ENCODE results near the gene ROCK2. TPM values are rescaled to one million over a fixed set of nuclear protein-coding genes. Genes with fewer than 3 reads are reported as not detected.
A peak's percentile ranks its signal among the peaks of the same experiment; 100 is the strongest.

The ROCK2 gene
- total RNA-seq, 1 donor from 2014 or later = 50.7 TPM

DNA sequence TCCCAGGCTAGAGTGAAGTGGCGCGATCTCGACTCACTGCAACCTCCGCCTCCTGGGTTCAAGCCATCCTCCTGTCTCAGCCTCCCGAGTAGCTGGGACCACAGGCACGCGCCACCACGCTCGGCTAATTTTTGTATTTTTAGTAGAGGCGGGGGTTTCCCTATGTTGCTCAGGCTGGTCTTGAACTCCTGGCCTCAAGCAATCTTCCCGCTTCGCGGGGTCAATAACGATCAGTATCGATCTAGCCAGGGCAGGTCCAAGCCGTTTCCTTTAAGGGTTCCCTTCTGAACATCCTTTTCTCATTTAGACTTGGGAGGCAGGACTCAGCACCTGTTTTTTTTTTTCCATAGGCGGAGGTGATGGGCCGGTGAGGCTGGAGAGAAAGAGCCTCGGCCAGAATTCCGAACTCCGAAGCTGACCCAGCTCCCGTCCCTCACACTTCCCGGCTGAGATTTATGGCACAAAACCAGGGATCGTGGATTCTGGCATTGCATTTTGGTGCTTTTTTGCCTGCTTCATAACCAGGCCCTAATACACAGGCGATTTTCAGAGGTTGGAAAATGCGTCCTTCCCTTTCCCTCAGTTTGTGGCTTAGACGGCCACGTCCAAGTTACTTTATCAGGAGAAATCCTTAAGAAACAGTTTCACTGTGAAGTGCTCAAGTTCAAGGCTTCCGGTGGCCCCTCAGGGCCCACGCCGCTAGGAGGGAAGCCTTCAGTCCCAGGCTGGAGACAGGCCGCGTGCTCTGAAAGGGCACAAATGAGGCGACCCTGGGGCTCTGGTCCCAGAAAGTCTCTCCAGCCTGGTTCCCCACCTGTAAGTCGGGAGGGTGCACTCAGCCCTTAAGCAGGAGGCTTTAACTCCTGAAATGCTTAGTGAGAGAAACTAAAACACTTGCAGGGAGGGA is 190.2 kb downstream of the ROCK2 start:
- peak; percentile 3 for DNase-seq (ENCODE audit: low read depth)

DNA sequence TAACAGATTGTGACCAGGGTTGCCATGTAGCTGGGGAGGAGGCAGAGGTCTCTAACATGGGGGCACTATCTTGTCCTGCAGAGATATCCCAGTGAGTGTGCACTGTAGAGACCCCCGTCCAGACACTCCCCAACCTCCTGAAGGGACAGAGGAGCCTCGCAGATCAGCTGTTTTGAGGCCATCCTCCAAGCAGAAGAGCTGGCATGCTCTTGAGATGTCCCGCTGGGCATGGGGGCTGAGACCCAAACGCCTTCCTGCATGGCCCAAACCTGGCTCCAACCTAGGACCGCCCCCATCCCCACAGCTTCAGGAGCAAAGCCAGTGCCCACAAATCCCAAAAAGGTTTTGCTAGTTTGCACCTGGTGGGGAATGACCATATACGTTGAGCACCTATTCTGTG is 191.8 kb downstream of the ROCK2 start:
- no peak for DNase-seq (ENCODE audit: low read depth)

GRCh38 chr2:11147263-11147662 is 197.2 kb downstream of the ROCK2 start:
- DNase-seq (ENCODE audit: low read depth) = no peak

DNA sequence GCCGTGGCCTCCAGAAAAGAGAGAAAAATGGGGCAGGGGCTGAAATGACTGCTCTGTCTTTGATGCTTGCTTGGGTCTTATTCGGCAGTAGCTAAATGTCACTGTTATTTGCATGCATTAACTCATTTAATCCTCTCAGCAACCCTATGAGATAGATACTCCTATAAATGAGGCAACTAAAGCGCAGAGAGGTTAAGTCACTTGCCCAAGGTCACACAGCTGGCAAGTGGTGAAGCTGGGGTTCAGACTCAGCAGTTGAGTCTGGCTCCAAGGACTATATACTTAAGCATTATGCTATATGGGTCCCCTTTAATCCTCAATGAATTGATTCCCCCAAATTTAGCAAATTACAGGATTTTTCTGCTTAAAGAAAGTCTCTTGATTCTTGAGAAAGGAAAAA is 198.4 kb downstream of the ROCK2 start:
- no peak for DNase-seq (ENCODE audit: low read depth)

DNA sequence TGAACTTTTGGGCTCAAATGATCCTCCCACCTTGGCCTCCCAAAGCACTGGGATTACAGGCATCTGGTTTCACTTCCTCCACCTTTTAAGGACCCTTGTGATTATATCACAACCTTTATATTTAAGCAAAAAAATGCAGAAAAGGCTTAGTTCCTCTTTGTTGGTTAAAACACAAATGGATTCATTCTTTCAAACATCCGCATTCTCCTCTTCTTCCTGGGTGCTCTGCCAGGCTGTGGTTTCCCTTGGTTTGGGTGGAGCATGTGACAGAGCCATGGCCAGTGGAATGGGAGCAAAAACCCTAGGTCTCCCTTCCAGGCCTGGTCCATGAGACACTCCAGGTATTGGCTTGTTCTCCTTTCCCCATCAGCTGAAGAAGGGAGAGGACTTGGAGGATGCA is 199.1 kb downstream of the ROCK2 start:
- no peak for DNase-seq (ENCODE audit: low read depth)

DNA sequence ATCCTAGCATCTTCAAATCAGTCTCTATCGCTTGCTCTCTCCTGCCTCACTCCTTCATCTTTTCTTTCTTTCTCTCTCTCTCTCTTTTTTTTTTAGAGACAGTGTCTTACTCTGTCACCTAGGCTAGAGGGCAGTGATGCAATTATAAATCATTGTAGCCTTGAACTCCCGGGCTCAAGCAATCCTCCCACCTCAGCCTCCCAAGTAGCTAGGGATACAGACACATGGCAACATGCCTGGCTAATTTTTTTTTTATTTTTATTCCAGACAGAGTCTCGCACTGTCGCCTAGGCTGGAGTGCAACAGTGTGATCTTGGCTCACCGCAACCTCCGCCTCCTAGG is 199.7 kb downstream of the ROCK2 start:
- DNase-seq (ENCODE audit: low read depth) = no peak

DNA sequence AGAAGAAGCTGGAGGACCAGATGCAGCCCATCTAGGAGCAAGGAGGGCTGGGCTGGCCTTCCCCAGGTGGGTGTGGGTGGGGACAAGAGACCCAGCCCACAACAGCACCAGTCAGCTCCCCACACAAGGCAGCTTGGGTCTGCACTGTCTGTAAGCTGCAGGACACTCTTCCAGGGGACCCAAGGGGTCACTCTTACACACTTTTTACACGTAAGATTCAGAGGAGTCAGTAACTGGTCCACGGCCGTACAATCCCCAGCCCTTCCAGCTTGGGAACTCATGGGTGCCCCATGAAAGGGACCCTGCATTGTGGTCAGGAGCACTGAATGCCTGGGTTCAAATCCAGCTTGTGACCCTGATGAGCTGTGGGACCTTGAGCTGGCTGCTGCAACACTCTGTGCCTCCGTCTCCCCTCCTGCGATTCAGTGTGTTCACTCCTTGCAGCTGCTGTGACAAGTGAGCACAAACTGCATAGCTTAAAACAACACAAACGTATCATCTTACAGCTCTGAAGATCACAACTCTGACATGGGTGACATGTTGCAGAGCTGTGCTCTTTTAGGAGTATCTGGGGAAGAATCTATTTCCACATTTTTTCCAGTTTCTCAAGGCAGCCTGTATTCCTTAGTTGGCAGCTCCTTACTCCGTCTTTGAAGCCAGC is 200.2 kb downstream of the ROCK2 start:
- DNase-seq (ENCODE audit: low read depth) = no peak

GRCh38 chr2:11142987-11143386 is 201.4 kb downstream of the ROCK2 start:
- no peak for DNase-seq (ENCODE audit: low read depth)

DNA sequence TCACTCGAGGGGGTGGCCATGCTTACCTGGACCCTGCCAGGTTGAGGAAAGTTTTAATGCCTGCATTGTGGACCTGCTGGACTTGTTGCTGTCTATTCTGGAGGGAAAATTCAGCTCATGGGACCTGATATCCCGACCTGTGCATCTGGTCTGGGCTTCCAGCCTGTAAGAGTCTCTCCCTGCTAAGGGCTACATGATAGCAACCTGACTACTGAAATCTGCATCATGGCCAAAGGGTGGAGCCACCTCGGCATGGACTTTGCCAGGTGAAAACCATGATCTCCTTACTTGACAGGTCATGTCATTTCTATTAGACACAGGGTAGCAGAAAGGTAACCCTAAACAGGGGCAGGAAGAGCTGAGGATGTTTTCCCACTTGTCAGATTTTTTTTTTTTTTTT is 202.1 kb downstream of the ROCK2 start:
- no peak for DNase-seq (ENCODE audit: low read depth)

- DNase-seq (ENCODE audit: low read depth) = no peak
Measured at GRCh38 chr2:11141319-11141718, 203.1 kb downstream of the ROCK2 start.

- no peak for DNase-seq (ENCODE audit: low read depth)
Measured at GRCh38 chr2:11140492-11140891, 203.9 kb downstream of the ROCK2 start.

- no peak for DNase-seq (ENCODE audit: low read depth)
Measured at GRCh38 chr2:11134349-11134748, 210.1 kb downstream of the ROCK2 start.

GRCh38 chr2:11133936-11134320 is 210.5 kb downstream of the ROCK2 start:
- no peak for DNase-seq (ENCODE audit: low read depth)

DNA sequence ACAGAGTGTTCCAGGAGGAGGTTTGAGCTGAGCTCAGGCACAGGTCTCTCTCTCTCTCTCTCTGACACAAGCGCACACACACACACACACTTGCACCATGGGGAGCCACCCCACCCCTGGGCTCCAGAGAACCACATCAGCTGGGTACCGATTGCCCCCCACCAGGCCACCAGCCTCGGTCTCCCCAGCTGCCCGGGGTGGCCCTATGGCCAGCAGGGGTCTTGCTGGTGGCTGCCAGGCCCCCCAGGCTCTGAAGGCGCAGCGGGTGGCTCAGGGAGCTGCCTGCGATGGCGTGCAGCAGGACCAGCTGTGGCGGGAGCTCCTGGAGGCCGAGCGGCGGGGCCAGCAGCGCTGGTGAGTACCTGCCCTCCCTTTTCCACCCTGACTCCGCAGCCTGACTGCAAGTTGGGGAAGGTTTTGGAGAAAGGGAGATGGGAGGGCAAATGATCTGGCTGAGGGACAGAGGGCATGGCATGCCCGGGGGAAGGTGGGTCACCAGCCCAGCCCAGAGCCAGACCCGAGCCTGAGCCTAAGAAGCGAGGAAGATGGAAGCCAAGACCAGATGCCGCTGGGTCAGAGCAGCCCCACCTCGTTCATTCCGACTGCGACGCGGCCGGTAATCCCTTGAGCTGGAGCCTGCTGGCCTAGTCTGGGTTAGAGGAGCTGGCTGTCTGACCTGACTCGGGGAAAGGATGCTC is 211.0 kb downstream of the ROCK2 start:
- DNase-seq (ENCODE audit: low read depth) = no peak

DNA sequence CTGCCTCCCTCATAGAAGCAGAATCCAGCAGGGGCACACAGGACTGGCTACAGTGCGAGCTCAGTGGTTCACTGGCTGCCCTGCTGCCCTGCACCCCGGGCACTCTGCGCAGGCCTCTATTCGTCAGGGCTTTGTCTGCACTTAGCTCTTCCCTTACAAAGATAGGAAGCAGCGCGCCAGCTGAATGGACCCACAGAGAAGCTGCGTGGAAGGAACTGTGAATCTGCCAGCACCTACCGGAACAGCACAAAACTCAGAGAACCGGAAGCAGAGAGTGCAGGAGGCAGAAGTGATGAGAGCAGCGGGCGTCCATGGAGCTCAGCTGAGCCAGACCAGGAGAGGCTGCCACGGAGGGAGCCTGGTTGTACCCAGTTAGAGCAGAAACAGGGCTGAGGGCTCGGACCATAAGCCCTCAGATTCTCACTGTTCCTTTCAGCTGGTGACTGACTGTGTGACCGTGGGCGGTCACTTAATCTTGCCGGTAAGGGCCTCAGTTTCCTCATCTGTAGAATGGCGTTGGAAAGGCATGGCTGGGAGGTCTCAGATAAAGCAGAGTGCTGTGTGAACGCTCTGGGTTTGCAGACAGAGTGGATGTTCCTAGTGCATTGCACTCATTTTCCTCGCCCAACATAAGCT is 212.3 kb downstream of the ROCK2 start:
- no peak for DNase-seq (ENCODE audit: low read depth)

- no peak for DNase-seq (ENCODE audit: low read depth)
Measured at GRCh38 chr2:11131166-11131920, 213.1 kb downstream of the ROCK2 start.

Other genes starting within 250 kb of the ROCK2 start
- 36.1 and 81.1 TPM in 2 replicates for gene SLC66A3, start 189.2 kb downstream of the ROCK2 start, total RNA-seq
- 11.8 and 12.5 TPM in 2 replicates for gene E2F6, start 121.5 kb upstream of the ROCK2 start, total RNA-seq
- 0.25 TPM in 1 of 2 replicates, not detected in the other for gene GREB1, start 189.4 kb upstream of the ROCK2 start, total RNA-seq

All from renal cortical epithelial cell (primary cell).